Panc1 (cell line): ENCODE measurements around the gene ZNRF3.

ENCODE experiments used
- TF ChIP-seq, protein P1 (sequence below), 2 experiments: IDR thresholded peaks; 2 replicates each; pipeline ENCODE4 v1.6.1; 2011 to 2012; ENCODE audit warnings: low read depth in 2 of 2, control low read depth in 1 of 2, low read length in 1 of 2, mild to moderate bottlenecking in 1 of 2, moderate library complexity in 1 of 2; ENCODE audit not compliant: insufficient read depth in 1 of 2
- TF ChIP-seq, protein P2 (sequence below): fragments of 450-650 bp; IDR thresholded peaks from 2 replicates; pipeline ENCODE4 v1.5.1; 2017; ENCODE audit warnings: mild to moderate bottlenecking

DNA sequence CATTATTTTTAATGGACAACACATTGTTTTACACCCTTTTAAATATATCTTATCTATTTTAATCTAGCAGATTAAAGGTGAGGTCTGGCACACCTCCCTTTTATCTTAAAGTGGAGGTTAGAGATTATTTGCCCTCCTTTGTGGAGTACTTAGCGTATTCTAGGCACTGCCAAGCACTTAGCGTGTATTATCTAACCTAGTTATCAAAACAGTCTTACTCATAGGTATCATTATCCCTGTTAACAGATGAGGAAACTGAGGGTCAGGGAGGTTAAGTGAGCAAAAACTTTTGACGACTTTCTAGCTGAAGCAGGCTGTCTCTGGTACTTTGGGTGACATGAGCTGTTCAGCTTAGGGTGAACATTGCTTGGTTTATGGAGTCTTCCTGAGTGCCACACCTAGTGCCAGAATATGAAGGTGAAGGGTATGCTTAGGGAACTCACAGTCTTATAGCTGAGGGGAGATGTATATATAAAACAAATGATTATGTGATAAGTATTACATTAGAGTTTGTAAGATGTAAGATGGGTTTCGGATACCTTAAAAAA is 55.0 kb downstream of the ZNRF3 start:
- TF ChIP-seq, protein P1, sequence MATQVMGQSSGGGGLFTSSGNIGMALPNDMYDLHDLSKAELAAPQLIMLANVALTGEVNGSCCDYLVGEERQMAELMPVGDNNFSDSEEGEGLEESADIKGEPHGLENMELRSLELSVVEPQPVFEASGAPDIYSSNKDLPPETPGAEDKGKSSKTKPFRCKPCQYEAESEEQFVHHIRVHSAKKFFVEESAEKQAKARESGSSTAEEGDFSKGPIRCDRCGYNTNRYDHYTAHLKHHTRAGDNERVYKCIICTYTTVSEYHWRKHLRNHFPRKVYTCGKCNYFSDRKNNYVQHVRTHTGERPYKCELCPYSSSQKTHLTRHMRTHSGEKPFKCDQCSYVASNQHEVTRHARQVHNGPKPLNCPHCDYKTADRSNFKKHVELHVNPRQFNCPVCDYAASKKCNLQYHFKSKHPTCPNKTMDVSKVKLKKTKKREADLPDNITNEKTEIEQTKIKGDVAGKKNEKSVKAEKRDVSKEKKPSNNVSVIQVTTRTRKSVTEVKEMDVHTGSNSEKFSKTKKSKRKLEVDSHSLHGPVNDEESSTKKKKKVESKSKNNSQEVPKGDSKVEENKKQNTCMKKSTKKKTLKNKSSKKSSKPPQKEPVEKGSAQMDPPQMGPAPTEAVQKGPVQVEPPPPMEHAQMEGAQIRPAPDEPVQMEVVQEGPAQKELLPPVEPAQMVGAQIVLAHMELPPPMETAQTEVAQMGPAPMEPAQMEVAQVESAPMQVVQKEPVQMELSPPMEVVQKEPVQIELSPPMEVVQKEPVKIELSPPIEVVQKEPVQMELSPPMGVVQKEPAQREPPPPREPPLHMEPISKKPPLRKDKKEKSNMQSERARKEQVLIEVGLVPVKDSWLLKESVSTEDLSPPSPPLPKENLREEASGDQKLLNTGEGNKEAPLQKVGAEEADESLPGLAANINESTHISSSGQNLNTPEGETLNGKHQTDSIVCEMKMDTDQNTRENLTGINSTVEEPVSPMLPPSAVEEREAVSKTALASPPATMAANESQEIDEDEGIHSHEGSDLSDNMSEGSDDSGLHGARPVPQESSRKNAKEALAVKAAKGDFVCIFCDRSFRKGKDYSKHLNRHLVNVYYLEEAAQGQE (IDR thresholded peaks at IDR 0.05; ENCODE audit: insufficient read depth in 1 of 2, low read depth in 2 of 2, low read length in 1 of 2), result no peak
- TF ChIP-seq, protein P2, sequence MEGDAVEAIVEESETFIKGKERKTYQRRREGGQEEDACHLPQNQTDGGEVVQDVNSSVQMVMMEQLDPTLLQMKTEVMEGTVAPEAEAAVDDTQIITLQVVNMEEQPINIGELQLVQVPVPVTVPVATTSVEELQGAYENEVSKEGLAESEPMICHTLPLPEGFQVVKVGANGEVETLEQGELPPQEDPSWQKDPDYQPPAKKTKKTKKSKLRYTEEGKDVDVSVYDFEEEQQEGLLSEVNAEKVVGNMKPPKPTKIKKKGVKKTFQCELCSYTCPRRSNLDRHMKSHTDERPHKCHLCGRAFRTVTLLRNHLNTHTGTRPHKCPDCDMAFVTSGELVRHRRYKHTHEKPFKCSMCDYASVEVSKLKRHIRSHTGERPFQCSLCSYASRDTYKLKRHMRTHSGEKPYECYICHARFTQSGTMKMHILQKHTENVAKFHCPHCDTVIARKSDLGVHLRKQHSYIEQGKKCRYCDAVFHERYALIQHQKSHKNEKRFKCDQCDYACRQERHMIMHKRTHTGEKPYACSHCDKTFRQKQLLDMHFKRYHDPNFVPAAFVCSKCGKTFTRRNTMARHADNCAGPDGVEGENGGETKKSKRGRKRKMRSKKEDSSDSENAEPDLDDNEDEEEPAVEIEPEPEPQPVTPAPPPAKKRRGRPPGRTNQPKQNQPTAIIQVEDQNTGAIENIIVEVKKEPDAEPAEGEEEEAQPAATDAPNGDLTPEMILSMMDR, result no peak
